Testis (tissue), 5 donors: ENCODE data around the gene BAG2. TPM values are rescaled to one million over a fixed set of nuclear protein-coding genes. Genes with fewer than 3 reads are reported as not detected.

Experiments
- DNase-seq: peaks from one replicate; pipeline ENCODE4 v3.0.0-alpha.2; 2019
- H3K27ac ChIP-seq, 2 donors: fragments of 200-600 bp; sonication (generic); one replicate each; pipeline ENCODE4 v1.5.1; 2019
- H3K27me3 ChIP-seq: fragments of 200-600 bp; sonication (generic); one replicate; pipeline ENCODE4 v1.5.1; 2019
- H3K36me3 ChIP-seq: fragments of 200-600 bp; sonication (generic); one replicate; pipeline ENCODE4 v1.5.1; 2017; ENCODE audit warnings: low read depth; ENCODE audit errors: missing control alignments
- H3K4me1 ChIP-seq: fragments of 200-600 bp; sonication (generic); one replicate; pipeline ENCODE4 v1.5.1; 2019
- H3K4me3 ChIP-seq, 2 donors: fragments of 200-600 bp; sonication (generic); one replicate each; pipeline ENCODE4 v1.5.1; 2017 to 2019
- H3K9me3 ChIP-seq: fragments of 200-600 bp; sonication (generic); one replicate; pipeline ENCODE4 v1.5.1; 2017
- POLR2A ChIP-seq: fragments of 450-650 bp; IDR thresholded peaks from one replicate; pipeline ENCODE4 v1.6.1; 2017; ENCODE audit warnings: antibody characterized with exemption, mild to moderate bottlenecking, moderate library complexity
- WGBS, 2 donors: methylation state at CpG; one replicate each; pipeline ENCODE4 v1.1.5; 2018; 5-methylcytosine and 5-hydroxymethylcytosine counted together
- intact Hi-C: fragments of 100-400 bp; cut with DNase I; formaldehyde crosslinking; loops from one replicate; pipeline ENCODE4 v1.15.1; 2023; ENCODE audit warnings: low total_unique reads
- long read RNA-seq, 2 donors: transcript quantifications; one replicate each; lab custom pipeline, GENCODE V29; 2026
- polyA plus RNA-seq: library from polyadenylated mRNA; stranded (reverse); fragments of 350-450 nt; fragmentation: Illumina TruSeq; extraction: RNeasy Lipid Tissue Mini Kit (QIAGEN cat#74804); gene quantifications from one replicate; pipeline ENCODE4 v1.2.3, GENCODE V29; 2014; ENCODE audit warnings: low read depth, low replicate concordance; ENCODE audit not compliant: insufficient read depth
- total RNA-seq, 2 donors: library from RNA; depleted of rRNA; stranded (reverse); fragments of >200 nt; gene quantifications; one replicate each; pipeline ENCODE4 v1.2.3, GENCODE V29; 2016
- TF ChIP-seq, protein P1 (sequence below), 3 experiments: fragments of 450-650 bp in 2 of 3; fragments of 200-600 bp in 1 of 3; sonication (generic) in 1 of 3; IDR thresholded peaks; one replicate each; pipeline ENCODE4 v1.5.1; 2016 to 2019; ENCODE audit warnings: antibody characterized with exemption in 3 of 3, mild to moderate bottlenecking in 2 of 3, moderate library complexity in 1 of 3

BAG2 gene
- total RNA-seq (1 to 10 TPM; 5.3 to 6.1 TPM), polyA plus RNA-seq (12.6 TPM)
- long read RNA-seq, donor 1, full-length matches to known transcripts = 39 of 39 reads
- long read RNA-seq, donor 1, partial matches to known transcripts = 0 of 39 reads
- long read RNA-seq, donor 1, other reads (novel, unspliced or antisense) = 0 of 39 reads
- long read RNA-seq, donor 2, full-length matches to known transcripts = 17 of 17 reads
- long read RNA-seq, donor 2, partial matches to known transcripts = 0 of 17 reads
- long read RNA-seq, donor 2, other reads (novel, unspliced or antisense) = 0 of 17 reads

DNA sequence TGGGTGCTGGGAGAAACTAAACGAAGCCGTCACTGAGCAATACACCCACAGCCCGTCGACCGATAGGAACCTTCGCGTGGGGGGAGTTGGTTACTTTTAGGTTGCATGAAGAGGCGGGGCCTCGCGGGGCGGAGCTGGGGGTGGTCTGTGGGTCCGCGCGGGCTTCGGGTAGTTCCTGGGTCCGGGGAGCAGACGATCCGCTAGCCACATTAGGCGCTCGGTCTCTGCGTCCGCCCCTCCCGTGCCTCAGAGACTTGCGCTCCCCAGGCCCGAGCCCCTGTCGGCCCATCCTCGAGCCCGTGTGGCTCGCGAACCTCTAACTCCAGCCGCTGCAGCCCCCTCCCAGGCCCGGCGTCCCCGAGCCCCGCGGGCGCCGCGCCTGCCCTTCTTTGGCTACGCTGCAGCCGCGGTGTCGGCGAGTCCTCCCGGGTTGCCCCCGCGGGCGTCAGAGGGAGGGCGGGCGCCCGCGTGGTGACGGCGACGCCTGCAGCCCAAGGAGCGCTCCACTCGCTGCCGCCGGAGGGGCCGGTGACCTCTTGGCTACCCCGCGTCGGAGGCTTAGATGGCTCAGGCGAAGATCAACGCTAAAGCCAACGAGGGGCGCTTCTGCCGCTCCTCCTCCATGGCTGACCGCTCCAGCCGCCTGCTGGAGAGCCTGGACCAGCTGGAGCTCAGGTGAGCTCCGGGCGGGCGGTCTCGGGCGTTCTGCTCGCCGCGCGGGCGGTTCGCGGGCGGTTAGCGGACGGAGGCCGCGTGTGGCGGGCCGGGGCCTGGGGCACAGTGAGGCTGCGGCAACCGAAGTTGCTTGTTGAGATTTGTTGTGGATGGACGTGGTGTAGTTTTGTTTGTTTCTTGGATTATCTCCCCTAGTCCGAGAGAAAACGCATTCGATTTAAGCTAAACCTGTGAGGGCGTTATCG is at the start of gene BAG2:
Gene BAG2 (plus strand): TSS at position 191 of the 920 bp plus-strand sequence. CDS start 372 bp downstream, at position 563.
- peak within 1 kb of the TSS; percentile 93 to 97 for H3K27ac ChIP-seq
- peak within 1 kb of the TSS; percentile 82 to 85 for H3K4me3 ChIP-seq
- H3K9me3 ChIP-seq = no peaks in the 10 kb centered on the region
- no peaks in the 10 kb centered on the region for H3K27me3 ChIP-seq
- no peaks in the 10 kb centered on the region for H3K4me1 ChIP-seq
- H3K36me3 ChIP-seq = no peaks in the 10 kb centered on the region
- peak; percentile 96 for DNase-seq
- intact Hi-C loops = loop anchor here (5.0 kb wide), 1 partner anchor 80 kb away; the partner anchor contains the start of gene ZNF451
- TF ChIP-seq POLR2A = no peak
- TF ChIP-seq, protein P1, sequence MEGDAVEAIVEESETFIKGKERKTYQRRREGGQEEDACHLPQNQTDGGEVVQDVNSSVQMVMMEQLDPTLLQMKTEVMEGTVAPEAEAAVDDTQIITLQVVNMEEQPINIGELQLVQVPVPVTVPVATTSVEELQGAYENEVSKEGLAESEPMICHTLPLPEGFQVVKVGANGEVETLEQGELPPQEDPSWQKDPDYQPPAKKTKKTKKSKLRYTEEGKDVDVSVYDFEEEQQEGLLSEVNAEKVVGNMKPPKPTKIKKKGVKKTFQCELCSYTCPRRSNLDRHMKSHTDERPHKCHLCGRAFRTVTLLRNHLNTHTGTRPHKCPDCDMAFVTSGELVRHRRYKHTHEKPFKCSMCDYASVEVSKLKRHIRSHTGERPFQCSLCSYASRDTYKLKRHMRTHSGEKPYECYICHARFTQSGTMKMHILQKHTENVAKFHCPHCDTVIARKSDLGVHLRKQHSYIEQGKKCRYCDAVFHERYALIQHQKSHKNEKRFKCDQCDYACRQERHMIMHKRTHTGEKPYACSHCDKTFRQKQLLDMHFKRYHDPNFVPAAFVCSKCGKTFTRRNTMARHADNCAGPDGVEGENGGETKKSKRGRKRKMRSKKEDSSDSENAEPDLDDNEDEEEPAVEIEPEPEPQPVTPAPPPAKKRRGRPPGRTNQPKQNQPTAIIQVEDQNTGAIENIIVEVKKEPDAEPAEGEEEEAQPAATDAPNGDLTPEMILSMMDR (IDR thresholded peaks at IDR 0.05) = peak in 1 of 3 experiments; percentile 46
- 0 to 2% methylated on average over 27 to 86 of the region's 97 CpGs for WGBS, 2 donors

DNA sequence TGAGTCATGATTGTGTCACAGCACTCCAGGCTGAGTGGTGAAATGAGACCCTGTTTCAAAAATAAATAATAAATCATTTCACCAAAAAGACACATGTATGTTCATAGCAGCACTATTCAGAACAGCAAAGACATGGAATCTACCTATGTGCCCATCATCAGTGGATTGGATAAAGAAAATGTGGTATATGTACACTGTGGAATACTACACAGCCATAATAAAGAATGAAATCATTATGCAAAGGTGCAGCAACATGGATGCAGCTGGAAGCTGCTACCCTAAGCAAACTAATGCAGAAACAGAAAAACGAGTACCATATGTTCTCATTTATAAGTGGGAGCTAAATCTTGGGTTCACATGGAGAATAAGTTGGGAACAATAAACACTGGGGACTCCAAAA is 49.0 kb upstream of the BAG2 start:
- 96 to 100% methylated on average over 1 of the region's 1 CpG for WGBS, 2 donors
- Histone ChIP-seq H3K36me3 (no peaks in the 10 kb centered on the region), H3K4me3 (no peak overlapping the region), H3K27ac (no peak overlapping the region), H3K27me3 (no peaks in the 10 kb centered on the region), H3K4me1 (no peaks in the 10 kb centered on the region), H3K9me3 (no peaks in the 10 kb centered on the region)
- intact Hi-C loops = no loop called here
- no peak for DNase-seq
- TF ChIP-seq, protein P1 (IDR thresholded peaks at IDR 0.05) = no peak
- TF ChIP-seq POLR2A = no peak

DNA sequence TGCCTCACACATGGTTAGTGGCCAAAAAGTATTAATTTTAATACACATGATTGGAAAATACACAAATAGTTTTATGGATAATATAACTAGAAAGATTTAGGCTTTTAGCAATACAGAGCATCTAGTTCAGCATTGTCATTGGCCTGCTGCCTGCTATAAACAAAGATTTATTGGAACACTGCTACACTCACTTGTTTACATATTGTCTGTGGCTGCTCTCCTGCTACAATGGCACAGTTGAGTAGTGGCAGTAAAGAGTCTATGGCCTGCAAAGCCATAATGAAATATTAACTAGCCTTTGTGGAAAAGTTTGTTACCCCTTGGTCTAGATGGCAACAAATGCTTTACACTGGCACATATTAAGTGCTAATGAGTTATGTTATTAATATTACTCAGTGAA is 44.4 kb upstream of the BAG2 start:
- Histone ChIP-seq H3K27me3 (no peaks in the 10 kb centered on the region), H3K9me3 (no peaks in the 10 kb centered on the region), H3K36me3 (no peaks in the 10 kb centered on the region), H3K4me1 (no peaks in the 10 kb centered on the region), H3K4me3 (no peak overlapping the region), H3K27ac (no peak overlapping the region)
- TF ChIP-seq POLR2A = no peak
- TF ChIP-seq, protein P1 (IDR thresholded peaks at IDR 0.05) = no peak
- no peak for DNase-seq
- intact Hi-C loops = no loop called here

DNA sequence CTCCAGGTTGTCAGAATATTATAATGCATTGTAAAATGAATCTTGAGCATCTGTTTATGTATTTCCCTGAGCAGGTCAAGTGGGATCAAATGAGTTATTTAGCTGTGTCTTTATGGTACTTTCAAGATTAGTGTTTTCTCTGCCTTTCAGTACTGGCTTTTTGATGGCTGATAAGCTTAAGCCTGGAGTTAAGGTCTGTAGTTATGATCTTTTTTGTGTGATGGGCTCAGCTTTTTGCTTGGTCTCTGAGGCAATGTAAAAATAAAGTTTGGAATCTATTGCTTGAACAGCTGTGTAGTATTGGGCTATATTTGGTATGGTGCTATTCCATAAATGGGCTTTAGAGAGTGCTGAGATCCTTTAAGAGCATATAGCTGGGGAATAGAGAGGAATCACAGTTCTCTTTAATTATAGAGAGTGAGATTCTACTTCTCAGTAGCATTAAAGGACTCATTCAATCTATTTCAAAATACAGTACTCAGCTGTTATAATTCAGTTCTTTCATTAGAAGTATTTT is 41.4 kb upstream of the BAG2 start:
- intact Hi-C loops = no loop called here
- TF ChIP-seq, protein P1 (IDR thresholded peaks at IDR 0.05) = no peak
- Histone ChIP-seq H3K27me3 (no peaks in the 10 kb centered on the region), H3K36me3 (no peaks in the 10 kb centered on the region), H3K4me3 (no peak overlapping the region), H3K27ac (no peak overlapping the region), H3K4me1 (no peaks in the 10 kb centered on the region), H3K9me3 (no peaks in the 10 kb centered on the region)
- no peak for DNase-seq
